HG02943 (cell line): Measurements from ENCODE around the gene ZNF516.

ENCODE experiments used
- ATAC-seq: cut with Tn5 transposase; IDR thresholded peaks from one replicate; pipeline ENCODE4 v1.9.1; 2021; ENCODE audit warnings: mild to moderate bottlenecking, low read depth, moderate library complexity; ENCODE audit not compliant: unreplicated experiment

The ZNF516 gene

DNA sequence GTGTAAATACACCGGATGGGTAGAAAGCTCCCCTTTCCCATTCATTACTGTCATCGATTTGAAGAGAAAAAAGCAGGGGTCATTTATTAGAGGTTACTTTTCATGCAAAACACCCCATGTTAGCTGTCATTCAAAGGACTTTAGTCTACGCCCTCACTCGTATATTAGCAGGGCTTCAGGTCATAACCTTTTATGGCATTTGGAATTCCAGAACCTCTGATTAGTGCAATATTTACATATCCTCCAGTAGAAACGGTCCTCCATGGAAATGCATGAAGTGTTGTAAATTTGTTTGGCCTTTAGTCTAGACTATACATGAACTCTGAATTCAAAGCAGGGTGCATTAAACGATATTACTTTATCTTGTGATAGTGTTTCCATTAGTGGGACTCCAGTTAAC is 180.5 kb downstream of the ZNF516 start:
- no peak for ATAC-seq

DNA sequence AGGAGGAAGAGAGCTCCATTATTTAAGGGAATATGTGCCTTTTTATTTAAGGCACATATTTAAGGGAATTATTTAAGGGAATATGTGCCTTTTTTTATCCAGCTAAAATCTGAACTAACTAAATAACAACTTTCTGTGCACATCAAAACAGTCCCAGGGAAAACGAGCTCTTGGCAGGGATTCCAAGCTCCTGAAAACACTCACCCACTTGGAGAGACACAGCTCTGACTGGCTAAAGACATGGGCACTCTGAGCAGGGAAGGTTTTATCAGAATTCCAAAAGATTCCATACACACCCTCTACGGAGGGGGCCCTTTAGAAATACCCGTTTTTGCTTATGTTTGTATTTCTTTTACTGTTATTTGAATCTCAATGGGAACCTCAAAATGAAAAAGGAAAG is 181.0 kb downstream of the ZNF516 start:
- no peak for ATAC-seq
